Limb (tissue), 2 donors: ENCODE data around the gene MRPL27.
A peak's percentile ranks its signal among the peaks of the same experiment; 100 is the strongest.

Experiments
- DNase-seq, 2 donors: peaks; one replicate each; pipeline ENCODE4 v3.0.0-alpha.2; 2016; ENCODE audit errors: extremely low spot score in 2 of 2

The MRPL27 gene

GRCh38 chr17:50386510-50386909, 13.5 kb upstream of the MRPL27 start:
- DNase-seq, result no peak

- no peak for DNase-seq
Observed at GRCh38 chr17:50382931-50383330, 9.9 kb upstream of the MRPL27 start.

- DNase-seq, result no peak
Observed at GRCh38 chr17:50381920-50382319, 8.9 kb upstream of the MRPL27 start.

GRCh38 chr17:50381260-50381815, 8.4 kb upstream of the MRPL27 start:
- no peak for DNase-seq

GRCh38 chr17:50380369-50381259, 7.6 kb upstream of the MRPL27 start:
- no peak for DNase-seq

GRCh38 chr17:50379351-50380132, 6.6 kb upstream of the MRPL27 start:
- no peak for DNase-seq

- DNase-seq, result no peak
Observed at GRCh38 chr17:50375858-50376538, 3.0 kb upstream of the MRPL27 start.

- DNase-seq, result no peak
Observed at GRCh38 chr17:50373705-50374104, 721 bp upstream of the MRPL27 start.

GRCh38 chr17:50372222-50372757, 694 bp downstream of the MRPL27 start:
- DNase-seq, result no peak

- DNase-seq, result no peak
Observed at GRCh38 chr17:50371526-50371925, 1.5 kb downstream of the MRPL27 start.

GRCh38 chr17:50370052-50370451, 2.9 kb downstream of the MRPL27 start:
- DNase-seq, result no peak

GRCh38 chr17:50367401-50367800, 5.6 kb downstream of the MRPL27 start:
- no peak for DNase-seq

- DNase-seq, result no peak
Observed at GRCh38 chr17:50365649-50366393, 7.2 kb downstream of the MRPL27 start.

- no peak for DNase-seq
Observed at GRCh38 chr17:50365165-50365564, 7.8 kb downstream of the MRPL27 start.

GRCh38 chr17:50364715-50365114, 8.3 kb downstream of the MRPL27 start:
- DNase-seq, result no peak

GRCh38 chr17:50364061-50364458, 8.9 kb downstream of the MRPL27 start:
- no peak for DNase-seq

GRCh38 chr17:50363217-50364060, 9.5 kb downstream of the MRPL27 start:
- DNase-seq, result peak in 1 of 2 donors; percentile 66

- DNase-seq, result no peak
Observed at GRCh38 chr17:50362661-50363060, 10.3 kb downstream of the MRPL27 start.

- peak in 1 of 2 donors; percentile 67 for DNase-seq
Observed at GRCh38 chr17:50361561-50362480, 11.2 kb downstream of the MRPL27 start.
